Stimulated activated CD8-positive, alpha-beta memory T cell treated with anti-CD3 and anti-CD28 coated beads, Interleukin-2, amount 100 ng/mL, for 48 hours (primary cell): ENCODE results near the gene LDHB.
"Not testable (repeated sequence)": the region's sequence is repeated elsewhere in the genome, so short reads cannot be mapped to it uniquely, and the experiment has no call there.

Experiments
- DNase-seq, 2 donors: peaks; one replicate each; pipeline ENCODE4 v3.0.0-alpha.2; 2020; ENCODE audit warnings: low read depth in 2 of 2

Gene LDHB

DNA sequence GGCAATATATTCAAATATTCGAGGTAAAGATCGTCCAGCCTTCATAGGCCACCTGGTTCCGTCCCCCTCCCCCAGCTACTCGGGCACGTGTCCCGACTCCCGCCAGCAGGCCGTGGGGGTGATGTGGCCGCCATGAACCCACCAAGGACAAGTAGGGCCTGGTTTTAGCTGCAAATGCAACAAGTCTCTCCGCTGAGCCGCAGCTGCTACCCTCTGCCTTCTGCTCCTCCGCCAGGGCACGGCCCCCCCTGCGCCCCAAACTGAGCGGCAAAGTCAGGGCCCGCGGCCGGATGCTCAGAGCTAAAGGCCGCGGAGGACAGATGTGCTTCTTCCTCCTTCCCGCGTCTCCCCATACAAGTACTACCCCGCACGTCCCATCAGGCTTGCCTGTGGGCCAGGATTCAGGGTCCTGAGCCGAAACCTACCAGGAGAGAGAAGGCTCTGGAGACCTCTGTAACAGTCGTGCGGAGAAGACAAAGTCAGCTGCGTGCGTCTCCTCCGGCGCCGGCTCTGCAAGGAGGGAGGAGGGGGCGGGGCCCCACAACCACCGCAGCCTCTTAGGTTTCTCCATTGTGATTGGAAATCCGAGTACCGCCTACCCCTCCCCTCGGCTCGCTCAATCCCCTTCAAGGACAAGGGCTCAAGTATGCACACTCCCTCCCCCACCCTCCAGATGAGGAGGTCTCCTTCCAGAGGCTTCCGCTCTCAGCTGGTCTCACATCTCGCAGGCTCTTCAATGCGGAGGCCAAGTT, at the start of gene LDHB:
LDHB (minus strand) TSS at position 517 of the 752 bp plus-strand sequence. CDS start 3,171 bp downstream, outside the sequence.
- DNase-seq, result peak; percentile 87 to 94

DNA sequence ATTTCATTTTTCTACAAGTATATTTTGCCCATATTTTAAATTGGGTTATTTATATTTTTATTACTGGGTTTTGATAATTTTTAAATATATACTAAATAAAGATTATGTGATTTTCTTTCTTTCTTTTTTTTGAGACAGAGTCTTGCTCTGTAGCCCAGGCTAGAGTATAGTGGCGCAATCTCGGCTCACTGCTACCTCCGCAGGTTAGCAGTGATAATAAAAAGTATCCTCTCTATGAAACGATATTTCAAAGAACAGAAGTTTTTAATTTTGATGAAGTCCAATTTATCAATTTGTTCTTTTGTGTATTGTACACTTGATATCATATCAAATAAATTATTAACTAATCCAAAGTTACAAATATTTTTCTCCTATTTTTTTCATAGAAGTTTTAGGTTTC, 47.2 kb upstream of the LDHB start:
- no peak for DNase-seq

DNA sequence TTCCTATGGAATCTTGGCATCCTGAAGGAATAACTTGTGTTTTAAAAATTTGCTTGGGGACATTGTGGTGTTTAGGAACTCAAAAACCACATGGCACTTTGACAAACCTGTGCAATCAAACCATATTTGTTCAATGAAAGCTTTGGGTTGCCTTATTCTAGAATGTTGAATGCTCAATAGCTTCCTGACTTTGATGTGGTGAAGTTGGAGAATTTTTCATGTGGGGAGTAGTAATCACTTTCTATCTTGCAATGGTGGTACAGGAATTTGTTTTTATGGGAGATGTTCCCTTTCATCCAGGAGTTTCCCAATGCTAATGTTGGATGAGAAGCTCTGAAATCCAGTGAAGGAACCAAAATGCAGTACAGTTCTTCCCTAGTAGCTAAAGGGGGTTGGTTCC, 42.2 kb upstream of the LDHB start:
- no peak for DNase-seq

DNA sequence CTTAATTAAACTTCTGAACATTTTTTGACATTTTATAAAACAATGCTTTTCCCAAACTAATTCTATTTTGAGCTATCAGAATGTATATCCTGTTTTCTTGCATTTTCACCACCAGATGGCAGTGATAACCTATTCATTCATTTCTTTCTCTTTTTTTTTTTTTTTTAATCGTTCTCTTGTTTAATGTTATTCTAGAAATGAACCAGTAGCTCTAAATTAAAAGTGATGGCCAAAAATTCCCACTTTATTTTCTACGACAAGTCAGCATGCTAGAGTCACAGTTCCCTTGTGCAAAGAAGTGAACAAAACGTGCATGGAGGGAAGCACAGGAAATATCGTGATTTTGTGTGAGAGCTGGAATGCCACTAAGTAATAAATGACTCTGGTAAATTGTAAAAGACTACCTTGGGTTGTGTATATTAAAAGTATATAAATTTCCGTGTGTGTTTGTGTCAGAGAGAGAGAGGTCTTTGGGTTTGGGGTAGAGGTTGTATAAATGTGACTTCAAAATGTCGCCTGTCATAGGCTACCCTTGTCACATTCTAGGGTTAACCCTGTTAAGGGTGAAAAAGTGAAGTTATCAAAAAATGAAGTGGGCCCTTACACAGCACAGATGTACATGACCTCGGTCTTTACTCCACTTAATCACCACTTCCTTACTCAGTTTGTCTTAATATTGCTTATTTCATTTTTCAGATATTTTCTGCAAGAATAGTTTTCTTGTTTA, 40.4 kb upstream of the LDHB start:
- DNase-seq, result no peak

DNA sequence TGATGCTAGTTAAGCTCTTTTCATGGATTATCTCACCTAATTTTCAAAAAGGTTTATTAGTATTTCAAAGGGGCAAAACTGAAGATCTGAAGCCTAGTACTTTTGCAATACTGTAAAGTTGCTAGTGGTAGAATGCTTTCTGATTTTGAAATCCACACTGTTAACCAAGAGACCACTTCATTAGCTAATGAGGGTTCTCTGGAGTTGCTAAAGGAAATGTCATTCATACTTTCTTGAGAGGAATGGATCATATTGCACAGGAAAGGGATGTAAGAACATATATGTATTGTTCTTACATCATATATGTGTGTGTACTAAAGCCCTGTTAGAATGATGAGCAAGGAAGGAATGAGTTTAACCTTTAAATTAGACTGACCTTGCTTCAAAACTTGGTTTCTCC, 39.0 kb upstream of the LDHB start:
- DNase-seq, result no peak

DNA sequence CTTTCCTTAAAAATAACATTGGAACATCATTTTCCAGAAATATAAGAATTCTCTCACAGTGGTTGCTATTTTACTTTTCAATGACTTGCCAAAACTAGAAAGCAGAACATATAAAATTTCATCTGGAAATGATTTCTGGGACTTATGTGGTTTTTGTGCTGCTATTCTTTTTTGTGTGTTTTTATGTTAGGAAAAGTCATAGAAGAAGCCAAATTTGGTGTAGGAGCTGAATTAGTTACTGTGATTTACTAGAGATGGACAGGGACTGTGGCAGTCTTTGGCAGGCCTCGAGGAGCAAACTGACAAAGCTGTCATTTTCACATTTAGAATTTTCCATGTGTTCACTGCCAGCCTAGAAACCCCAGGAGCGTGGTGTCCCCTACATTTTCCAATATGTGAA, 38.3 kb upstream of the LDHB start:
- DNase-seq, result no peak

DNA sequence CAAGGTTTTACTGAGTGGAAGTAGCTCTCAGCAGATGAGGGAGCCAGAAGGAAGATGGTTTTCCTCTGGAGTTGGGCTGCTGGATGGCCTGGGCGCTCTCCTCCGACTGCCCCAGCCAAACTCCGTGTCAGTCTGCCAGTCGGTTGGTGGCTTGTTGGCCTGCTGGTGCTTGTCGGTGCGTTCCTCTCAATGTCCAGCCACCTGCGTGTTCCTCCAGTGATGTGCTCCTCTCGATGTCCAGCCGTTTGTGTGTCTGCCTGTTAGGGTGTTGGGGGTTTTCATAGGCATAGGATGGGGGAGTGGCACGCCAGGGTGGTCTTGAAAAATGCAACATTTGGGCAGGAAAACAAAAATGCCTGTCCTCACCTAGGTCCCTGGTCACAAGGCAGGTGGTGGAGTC, 37.0 kb upstream of the LDHB start:
- no peak for DNase-seq

DNA sequence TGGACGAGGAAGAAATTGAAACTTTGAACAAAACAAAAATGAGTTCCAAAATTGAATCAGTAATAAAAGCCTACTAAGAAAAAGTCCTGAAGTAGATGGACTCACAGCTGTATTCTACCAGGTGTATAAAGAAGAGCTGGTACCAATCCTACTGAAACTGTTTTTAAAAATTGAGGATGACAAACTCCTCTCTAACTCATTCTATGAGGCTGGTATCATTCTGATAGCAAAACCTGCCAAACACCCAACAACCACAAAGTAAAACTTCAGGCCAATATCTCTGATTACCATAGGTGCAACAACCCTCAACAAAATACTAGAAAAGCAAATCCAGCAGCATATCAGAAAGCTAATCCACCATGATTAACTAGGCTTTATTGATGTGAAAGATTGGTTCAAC, 33.9 kb upstream of the LDHB start:
- DNase-seq, result no peak

DNA sequence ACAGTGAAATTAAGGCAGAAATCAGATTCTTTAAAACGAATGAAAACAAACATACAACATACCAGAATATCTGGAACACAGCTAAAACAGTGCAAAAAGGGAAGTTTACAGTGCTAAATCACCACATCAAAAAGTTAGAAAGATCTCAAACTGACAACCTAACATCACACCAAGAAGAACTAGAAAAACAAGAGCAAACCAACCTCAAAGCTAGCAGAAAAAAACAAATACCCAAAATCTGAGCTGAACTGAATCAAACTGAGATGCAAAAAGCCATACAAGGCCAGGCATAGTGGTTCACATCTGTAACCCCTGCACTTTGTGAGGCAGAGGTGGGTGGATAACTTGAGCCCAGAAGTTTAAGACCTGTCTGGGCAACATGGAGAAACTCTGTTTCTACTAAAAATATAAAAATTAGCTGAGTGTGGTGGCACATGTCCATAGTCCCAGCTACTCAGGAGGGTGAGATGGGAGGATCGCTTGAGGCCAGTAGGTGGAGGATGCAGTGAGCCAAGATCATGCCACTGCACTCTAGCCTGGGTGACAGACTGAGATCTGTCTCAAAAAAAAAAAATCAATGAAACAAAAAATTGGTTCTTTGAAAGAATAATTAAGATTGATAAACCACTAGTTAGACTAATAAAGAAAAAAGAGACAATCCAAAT, 33.2 kb upstream of the LDHB start:
- DNase-seq, result no peak

DNA sequence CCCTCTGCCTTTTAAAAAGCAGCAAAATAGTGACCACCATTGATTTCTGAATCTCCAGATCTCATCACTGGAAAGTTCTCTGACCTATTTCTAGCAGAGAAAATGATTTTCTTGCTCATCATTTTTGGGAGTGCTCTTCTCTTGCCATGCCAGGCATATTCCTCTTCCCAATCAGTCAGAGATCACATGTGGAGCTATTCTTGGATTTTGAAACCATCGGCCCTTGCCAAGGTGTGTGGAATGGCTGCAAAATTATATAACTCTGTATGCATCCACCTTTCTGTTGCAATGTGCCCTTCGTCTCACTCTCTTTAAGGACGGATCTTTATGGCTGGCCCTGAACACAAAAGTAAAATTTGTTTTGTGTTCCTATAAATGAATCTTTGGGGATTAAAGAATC, 25.5 kb upstream of the LDHB start:
- no peak for DNase-seq

DNA sequence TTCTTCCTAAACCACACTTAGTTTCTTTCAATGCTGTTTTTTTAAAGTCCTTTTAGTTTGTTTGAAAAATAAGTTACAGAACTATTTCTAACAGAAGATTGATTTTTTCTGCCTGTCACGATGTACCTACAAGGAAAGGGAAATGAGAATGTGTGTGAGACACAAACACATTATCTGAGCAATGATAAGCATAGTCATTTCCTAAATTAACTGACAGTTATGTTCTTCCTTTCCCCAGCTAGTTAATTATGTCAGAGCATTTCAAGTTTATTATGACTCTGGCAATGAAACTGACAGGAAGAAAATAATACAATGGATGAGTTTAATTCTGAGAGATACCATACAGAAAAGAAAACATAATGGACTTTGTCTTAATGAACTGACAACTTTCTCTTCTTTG, 21.3 kb upstream of the LDHB start:
- no peak for DNase-seq

DNA sequence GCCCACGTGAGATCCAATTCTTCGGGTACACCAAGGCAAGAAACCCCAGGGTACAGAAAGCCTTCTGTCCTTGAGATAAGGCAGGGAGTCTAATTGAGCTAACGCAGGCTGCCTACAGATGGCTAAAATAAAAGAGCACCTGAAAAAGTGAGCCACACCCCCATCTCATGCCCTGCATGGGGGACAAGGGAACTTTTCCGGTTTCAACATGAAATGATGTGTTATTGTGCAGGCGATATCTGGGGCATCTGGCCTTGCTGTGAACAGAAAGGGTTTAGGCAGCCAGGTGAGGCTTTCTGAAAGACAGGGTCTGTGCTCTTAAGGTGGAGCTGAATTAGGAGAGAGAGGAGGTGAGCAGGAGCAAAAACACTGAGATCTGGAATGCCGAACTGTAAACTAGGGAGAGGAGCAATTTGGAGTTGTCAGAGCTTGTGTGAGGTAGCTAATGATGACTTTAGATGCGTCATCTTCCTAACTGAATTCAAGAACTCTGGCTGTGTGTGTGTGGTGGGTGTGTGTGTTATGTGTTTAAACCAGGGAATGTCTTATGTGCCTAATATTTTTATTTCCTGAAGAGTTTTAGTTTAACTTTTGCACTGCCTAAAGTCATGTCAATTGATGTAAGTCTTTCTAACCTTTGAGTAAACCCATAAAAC, 20.1 kb upstream of the LDHB start:
- no peak for DNase-seq

DNA sequence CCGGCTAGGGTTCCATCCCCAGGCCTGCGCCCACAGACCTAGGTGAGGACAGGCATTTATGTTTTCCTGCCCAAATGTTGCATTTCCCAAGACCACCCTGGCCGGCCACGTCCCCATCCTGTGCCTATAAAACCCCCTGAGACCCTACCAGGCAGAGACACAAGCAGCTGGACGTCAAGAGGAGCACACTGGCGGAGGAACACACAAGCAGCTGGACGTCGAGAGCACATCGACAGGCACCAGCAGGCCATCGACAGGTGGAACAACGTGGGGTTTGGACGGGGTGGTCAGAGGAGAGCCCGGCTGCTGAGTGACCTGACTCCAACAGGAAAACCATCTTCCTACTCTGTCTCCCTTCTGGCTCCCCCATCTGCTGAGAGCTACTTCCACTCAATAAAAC, 19.6 kb upstream of the LDHB start:
- DNase-seq, result no peak

DNA sequence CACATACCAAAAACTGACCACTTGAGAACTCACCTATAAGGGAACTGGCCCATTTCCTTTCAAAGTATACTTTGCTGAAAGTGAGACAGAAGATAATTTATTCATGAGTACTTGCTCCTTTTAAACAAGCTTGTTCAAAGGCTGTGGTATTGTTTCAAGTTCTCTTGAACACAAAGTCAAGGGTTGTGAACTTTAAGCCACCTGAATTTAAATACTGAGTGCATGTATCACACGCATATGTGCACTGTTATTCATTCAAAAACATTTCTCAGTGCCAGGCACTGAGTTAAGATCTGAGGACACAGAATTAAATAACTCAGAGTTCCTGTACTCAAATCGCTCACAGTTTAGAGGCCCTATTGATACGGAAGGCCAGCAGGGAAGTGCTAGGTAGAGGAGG, 19.1 kb upstream of the LDHB start:
- DNase-seq, result no peak

DNA sequence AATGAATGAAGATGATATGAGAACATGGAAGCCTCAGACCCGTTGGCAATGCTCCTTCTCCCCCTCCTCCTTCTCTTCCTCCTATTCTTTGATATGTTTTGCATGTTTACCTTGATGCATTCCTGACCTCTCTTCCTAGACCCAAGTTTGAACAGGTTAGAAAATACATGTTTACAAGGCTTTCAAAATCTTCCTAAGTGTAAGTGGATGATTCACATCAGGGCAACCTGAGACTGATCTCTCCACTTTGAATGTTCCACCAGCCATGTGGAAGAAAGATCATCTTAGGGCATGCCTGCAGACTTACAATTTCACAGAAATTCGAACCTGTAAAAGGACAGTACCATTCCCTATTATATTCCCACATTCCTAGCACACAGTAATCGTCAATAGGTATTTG, 18.0 kb upstream of the LDHB start:
- no peak for DNase-seq

DNA sequence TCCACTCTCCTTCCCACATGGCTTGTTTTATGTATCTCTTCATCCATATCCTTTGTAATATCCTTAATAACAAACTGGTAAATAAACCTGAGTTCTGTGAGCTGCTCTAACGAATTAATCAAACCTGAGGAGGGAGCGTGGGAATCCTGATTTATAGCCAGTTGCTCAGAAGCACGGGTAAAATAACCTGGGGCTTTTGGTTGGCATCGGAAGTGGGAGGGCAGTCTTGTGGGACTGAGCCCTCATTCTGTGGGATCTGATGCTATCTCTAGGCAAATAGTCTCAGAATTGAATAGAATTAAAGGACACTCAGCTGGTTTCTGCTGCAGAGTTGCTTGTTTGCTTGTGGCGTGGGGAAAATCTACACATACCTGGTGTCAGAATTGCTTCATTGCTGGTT, 17.5 kb upstream of the LDHB start:
- DNase-seq, result no peak

DNA sequence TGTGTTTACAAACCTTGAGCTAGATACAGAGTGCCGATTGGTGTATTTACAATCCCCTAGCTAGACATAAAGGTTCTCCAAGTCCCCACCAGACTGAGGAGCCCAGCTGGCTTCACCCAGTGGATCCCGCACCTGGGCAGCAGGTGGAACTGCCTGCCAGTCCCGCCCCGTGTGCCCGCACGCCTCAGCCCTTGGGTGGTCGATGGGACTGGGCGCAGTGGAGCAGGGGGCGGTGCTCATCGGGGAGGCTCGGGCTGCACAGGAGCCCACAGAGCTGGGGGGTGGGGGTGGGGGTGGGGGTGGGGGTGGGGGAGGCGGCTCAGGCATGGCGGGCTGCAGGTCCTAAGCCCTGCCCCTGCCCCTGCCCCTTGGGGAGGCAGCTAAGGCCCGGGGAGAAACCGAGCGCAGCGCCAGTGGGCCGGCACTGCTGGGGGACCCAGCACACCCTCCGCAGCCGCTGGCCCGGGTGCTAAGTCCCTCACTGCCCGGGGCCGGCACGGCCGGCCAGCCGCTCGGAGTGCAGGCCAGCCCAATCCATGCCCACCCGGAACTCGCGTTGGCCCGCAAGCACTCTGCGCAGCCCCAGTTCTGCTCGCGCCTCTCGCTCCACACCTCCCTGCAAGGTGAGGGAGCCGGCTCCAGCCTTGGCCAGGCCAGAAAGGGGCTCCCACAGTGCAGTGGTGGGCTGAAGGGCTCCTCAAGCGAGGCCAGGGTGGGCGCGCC, 16.3 kb upstream of the LDHB start:
- not testable (repeated sequence) for DNase-seq

DNA sequence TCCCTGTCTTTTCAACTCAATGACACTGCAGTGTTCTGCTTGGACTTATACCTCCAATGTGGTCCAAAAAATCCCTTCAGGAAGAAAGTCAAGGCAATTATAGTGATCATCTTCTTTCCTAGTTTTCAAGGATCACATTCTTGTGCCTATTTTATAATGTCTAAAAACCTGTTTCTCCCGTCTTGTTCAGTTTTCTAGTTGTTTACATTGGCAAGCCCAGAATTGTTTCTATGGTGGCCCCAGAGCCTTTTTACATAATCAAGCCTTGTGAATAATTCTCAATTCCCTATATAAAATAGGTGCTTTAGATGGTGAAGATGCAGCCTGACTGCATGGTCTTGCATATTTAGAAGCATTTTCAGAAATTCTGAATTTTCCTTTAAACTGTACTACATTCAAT, 14.5 kb upstream of the LDHB start:
- DNase-seq, result no peak

DNA sequence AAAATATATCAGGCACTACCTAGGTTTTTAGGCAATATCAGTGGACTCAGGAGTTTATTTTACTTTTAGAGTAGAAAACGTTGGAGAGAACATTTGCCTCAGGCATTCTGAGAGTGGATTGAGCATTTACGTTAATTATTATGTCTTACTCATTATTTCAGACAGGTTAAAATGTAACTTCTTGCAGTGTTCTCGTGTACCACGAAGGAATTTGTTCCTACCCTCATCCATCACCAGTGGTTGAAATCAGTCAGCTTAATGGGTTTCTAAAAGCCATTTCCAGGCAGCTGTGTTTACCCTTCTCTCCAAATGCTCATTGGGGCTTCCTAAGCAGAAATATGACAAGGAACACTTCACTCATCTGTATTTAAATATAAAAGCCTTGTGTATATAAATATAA, 9.1 kb upstream of the LDHB start:
- no peak for DNase-seq

DNA sequence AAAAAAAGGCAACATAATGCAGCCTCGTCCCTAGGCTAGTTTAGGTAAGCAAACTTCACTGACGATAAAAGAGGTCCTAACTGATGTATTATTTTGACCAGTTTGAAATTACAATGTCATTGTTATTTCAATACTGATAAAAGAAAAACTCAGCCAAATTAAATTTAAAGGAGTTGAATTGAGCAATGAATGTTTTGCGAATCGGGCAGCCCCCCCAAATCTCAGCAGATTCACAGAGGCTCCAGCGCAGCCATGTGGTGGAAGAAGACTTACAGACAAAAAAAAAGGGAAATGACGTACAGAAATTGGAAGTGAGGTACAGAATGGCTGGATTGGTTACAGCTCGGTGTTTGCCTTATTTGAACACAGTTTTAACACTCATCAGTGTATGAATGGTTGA, 8.2 kb upstream of the LDHB start:
- DNase-seq, result no peak

DNA sequence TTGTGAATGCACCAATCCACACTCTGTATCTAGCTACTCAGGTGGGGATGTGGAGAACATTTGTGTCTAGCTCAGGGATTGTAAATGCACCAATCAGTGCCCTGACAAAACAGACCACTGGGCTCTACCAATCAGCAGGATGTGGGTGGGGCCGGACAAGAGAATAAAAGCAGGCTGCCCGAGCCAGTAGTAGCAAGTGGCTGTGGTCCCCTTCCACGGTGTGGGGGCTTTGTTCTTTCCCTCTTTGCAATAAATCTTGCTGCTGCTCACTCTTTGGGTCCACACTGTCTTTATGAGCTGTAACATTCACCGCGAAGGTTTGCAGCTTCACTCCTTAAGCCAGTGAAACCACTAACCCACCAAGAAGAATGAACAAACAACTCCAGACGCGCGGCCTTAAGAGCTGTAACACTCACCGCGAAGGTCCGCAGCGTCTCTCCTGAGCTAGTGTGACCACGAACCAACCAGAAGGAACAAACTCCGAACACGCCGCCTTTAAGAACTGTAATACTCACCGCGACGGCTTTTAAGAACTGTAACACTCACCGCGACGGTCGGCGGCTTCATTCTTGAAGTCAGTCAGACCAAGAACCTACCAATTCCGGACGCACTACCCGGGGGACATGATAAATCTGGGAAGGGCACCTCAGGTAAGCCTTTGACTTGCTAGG, 4.6 kb upstream of the LDHB start:
- DNase-seq, result no peak
